Left forelimb (tissue), 1 donor: ENCODE data around the gene SLC6A12.
"Not testable (repeated sequence)": the region's sequence is repeated elsewhere in the genome, so short reads cannot be mapped to it uniquely, and the experiment has no call there.

ENCODE experiments used
- DNase-seq: peaks from one replicate; pipeline ENCODE4 v3.0.0-alpha.2; 2018; ENCODE audit warnings: low spot score

Gene SLC6A12

DNA sequence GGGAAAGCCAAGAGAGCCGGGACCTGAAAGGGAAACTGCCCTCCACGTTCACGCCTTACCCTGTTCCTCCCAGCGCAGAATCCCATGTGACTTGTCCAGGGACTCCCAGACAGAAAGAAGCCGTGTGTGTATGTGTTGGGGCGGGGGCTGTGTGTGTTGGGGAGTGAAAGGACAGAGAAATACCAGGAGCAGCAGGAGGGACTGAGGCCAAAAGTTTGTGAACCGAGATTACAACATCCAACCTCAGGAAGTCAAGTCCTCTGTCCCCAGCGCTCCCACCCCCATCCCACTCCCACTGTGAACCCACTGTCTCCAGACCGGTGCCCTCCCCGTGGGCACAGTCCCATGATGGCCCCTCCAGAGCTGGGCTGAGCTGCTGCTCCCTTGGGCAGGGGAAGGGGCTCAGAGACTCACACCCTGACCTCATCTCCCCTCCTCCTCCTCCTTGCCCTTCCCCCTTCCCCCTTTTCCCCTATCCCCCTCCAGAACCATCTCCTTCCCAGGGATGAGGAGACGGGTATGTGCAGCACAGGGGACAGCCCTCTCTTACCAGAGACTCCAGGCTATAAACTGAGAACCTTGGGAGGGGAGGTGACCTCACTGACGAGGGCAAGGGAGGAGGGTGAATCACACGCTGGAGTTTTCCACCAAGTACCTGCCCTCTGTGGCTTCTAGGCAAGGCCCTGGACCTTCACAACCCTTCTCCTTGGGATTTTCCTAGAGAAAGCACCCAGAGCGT is at the start of gene SLC6A12:
TSS of gene SLC6A12 (minus strand) at position 155 of the 739 bp plus-strand sequence. CDS start 4,171 bp downstream, outside the sequence.
- DNase-seq: no peak

DNA sequence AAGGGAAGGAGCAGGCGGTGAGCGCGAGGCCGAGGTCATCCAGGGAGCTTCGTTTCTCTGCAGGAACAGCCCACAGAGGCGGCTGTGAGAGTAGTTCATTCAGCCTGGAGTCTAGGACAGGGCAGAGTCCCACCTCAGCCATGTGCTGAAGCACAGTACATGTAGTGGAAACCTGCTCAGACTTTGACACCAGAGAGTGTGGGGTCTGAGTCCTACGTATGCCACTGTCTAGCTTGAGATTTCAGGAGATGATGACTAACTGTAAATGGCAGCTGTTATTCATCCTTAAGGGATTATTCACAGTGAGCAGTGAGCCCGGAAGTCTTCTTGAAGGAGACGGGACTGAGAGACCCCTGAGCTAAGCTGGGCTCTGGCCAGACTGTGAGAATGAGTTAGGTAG is 49.6 kb upstream of the SLC6A12 start:
- no peak for DNase-seq

DNA sequence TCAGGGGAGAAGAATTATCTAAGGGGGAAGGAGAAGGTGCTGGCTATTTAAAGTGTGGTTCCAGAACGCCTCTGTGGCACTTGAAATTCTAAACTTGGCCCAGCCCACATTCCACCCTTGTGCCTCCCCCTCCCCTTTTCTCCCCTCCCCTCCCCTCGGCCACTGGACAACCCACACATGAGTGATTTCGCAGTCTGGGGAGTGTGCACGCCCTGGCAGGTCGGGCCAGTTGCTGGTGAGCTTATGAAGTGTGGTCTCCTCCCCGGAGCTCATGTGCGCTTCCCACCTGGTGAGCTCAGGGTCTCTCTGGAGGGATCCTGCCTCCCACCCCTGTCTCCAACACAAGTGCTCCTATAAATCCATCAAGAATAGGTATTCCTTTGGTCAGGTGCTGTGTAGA is 48.9 kb upstream of the SLC6A12 start, which contains the start of gene SLC6A13:
TSS of gene SLC6A13 (minus strand) at position 20 of the 400 bp plus-strand sequence. CDS start 2,784 bp downstream, outside the sequence.
- no peak for DNase-seq

DNA sequence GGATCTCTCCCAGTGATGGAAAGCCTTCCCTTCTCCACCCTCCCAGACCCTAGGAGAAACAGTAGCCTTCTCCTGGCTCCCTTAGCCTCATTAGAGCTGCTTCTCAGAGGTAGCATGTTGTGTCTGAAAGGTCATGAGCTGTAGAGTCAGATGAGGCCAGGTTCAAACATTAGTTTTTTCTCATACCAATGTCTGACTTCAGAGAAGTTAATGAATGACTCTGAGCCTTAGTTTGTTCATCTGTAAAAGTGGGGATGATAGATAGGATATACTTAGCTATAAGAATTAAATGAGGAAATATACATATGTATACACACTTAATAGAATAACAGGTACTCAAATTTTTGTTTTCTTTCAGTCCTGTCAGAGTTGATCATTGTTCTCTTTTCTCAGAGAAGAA is 48.2 kb upstream of the SLC6A12 start:
- no peak for DNase-seq

DNA sequence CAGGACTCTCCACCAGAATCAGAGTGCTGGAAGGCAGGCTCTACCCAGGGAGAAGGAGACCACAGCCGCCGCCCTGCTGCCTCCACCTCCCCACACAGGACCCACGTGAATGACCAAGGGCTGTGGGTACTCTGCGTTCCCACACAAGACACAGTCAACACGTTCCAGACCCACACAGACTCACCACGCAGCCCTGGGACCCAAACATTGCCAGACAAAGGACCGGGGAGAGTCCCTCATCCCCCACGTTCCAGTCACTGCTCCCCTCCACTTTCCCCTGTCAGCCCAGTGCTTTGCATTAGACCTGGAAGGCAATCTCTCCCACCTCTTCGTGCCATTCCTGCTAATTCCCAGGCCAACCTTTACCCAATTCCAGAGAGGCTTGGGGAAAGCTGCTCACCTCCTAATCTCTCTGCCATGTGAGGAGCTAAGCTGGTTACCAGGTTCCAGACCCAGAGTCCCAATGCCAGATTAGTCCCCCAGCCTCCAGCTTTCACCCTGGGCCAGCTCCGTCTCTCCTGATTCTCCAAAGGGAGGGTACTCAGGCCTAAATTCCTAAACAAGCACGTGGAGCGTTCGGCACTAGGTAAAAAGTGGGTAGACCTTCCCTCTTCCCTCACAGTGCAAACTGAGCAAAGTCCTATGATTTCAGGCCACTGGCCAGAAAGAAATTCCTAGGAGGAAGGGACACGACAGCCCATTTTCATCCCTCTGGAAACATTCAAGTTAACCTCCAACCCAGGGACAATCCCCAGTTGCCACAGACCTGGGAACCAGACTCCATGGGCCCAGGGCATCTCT is 43.8 kb upstream of the SLC6A12 start:
- DNase-seq: no peak

DNA sequence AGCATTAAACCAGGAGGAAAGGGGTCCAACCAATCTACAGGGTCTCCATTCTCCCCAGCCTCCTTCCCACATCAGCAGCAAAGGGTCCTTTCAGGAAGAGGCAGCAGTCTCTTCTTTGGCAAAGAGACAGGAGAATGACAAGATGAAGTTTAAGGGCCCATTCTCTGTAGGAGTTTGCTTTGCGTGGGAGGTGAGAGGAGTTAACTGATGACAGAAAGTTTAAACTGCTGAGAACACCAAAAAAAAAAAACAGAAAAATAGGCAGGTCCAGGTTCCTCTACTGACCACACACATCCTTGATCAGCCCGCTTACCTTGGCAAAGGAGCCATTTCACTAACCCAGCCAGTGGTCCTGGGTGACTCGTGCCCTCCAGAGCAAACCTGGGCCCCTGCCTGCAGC is 43.0 kb upstream of the SLC6A12 start:
- DNase-seq: no peak

DNA sequence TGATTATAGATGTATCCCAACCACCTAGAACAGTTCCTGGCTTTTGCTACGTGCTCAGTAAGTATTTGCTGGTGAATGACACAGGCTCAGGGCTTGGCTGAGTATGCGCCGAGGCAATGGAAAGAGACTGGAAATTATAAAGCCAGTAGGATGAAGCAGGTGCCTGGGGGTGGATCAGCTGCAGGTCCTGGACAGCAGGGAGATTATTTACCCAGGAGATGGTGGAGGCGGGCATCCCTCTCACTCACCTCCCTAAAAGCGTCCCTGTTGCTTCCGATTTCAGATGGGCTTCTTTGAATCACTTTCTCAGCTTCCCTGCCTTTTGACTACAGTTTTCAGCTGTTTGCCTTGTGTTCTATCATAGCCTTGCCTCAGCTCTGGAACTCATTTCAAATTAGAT is 42.3 kb upstream of the SLC6A12 start:
- no peak for DNase-seq

DNA sequence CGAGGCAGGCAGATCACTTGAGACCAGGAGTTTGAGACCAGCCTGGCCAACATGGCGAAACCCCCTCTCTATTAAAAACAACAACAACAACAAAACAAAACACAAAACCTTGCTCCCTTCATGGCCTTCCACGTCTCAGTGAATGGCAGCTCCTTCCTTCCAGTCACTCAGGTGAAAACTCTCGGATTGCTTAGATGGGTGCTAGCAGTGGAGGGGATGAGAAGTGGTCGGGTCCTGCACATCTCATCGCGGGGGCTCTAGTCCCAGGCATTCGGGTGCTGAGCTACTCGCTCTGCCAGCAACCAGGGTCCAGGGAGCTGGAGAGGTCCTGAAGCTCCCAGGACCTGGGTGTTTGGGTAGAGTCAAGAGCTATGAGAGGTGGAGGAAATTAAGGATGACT is 41.0 kb upstream of the SLC6A12 start:
- DNase-seq: no peak

DNA sequence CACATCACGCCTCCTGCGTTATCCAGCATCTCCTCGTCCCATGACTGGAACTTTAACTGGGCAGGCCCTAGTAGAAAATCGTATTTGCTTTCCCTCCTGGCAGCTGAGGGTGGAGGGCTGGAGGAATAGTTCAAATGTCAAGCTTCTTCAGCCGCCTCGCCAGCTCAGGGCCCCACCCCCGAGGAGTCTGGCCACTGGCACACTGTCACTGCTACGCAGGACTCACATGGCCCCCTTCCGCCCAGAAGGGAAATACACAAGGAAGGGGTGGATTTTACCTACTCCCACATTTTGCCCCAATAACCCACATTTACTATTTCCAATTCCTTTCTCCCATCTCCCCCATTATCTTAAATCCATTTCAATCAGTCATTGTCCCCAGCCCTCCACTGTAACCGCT is 40.1 kb upstream of the SLC6A12 start:
- DNase-seq: no peak

DNA sequence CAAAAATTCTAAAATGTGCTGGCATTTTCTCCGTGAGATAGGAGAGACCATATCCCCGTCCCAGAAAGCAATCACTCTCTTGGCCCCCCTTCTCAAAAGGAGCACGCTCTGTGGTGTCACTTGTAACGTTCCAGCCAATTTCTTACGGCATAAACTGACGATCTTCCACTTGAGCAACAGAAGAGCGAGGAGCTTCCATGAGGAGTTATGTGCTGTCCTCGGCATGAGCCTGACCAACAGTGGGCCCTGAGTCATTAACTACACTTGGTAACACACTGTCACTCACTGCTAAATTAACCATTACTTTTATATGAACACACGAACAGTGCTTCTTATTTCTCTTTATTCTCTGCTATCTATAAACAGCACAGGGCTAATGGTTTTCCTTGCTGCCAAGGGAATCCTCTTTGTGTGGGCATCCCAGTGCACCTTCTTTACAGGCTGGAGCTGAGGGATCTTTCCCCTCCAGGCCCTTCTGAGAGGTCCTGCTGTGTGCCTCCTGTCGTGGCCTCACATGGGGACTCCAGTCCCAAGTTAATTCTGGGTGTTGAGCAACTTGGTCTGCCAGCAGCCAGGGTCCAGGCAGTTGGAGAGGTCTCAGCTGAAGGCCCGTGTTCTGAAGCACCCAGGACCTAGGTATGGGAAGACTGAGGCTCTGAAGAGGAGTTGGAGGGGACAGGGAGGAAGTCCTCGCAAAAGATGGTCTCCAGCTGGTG is 39.3 kb upstream of the SLC6A12 start:
- no peak for DNase-seq

DNA sequence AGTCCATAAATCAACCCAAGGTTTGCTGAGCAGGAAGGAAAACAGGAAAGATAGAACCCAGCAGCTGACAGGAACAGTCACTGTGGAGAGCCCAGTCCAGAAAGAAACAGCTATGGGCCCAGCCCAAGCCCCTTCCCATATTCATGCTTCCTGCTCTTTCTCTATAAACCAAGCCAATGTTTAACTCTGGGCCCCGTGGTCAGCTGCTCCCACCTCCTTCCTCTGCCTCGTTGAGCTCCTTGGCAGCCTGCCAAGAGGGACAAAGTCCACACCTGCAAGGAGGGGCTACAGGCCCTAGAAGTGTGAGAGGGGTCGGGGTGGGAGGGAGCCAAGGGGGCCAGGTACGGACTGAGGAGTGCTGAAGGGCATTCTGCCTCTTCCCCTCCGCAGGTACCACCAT is 38.7 kb upstream of the SLC6A12 start:
- DNase-seq: no peak

DNA sequence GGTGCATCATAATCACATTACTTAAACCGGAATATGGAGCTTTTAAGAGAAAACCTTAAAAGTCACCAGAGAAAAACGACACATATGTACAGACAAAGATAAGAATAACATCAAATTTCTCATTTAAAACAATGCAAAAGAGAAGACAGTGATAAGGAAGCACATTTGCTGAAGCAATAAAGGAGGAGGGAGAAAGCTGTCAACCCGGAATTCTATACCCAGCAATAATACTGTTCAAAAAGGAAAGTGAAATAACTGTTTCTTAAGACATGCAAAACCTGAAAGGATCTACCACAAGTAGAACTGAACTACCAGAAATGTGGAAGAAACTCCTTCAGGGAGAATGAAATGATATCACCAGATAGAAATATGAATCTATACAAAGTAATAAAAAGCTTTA is 33.3 kb upstream of the SLC6A12 start:
- DNase-seq: no peak

DNA sequence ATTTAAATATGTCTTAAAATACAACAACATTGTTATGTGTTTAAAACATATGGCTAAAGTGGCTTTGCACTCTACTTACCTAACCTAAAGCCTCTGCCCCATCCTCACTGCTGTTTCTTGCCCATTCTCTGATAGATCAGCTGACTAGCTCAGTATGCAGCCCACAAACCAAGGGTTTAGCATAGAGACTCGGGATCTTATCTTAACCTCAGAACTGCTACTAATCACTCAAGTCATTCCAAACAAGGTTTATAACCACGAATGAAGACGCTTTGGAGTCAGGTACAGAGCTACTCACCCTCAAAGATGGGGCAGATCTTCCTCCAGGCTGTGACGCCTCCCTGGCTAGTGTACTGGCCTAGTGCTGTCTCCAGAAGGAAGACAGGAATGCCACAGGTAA is 29.4 kb upstream of the SLC6A12 start:
- no peak for DNase-seq

DNA sequence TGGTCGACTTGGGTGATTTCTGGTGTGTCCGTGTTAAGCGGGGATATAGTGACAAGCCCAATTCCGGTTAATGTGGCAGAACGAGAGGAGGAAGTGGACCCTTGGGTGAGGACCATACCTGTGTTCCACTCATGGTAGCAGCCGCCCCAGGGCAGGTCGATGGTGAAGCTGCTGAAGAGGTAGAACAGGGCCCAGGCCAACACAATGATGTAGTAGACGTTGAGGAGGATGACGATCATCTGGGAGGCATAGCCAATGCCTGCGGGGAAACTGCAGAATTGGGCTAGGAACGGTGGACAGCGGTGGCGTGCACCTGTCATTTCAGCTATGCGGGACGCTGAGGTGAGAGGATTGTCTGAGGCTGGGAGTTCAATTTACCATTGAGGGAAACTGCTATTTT is 28.5 kb upstream of the SLC6A12 start:
- no peak for DNase-seq

DNA sequence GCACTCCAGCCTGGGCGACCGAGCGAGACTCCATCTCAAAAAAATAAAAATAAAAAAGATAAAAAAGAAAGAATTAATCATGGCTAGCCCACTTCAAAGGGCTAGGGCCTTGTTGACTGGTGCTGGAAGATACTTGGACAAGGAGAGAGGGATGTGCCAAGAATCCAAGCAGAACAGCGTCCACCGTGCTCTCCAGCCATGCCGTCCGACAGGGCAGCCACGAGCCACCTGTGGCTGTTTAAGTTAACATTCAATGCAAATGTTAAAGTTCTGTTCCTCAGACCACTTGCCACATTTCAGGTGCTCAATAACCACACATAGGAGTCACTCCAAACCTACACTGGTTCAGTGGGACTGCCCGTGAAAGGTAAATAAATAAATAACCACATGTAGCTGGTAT is 27.3 kb upstream of the SLC6A12 start:
- DNase-seq: no peak

DNA sequence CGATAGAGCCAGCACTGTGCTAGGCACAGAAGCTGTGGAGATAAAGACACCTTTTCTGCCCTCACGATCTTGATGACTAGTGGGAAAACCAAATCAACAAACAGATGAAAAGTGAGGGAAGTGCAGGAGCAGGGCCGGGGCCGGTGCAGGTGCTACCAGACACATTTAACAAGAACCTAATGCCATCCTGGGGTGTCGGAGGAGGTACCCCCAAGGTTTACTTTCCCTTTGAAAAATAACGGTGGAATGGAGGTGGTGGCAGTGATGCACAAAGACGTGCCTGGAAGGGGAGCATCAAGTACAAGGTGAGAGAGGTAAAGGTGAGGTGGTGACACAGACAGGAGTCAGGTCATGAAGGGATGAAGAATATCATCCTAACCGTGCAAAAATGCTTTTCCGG is 26.6 kb upstream of the SLC6A12 start:
- DNase-seq: no peak

DNA sequence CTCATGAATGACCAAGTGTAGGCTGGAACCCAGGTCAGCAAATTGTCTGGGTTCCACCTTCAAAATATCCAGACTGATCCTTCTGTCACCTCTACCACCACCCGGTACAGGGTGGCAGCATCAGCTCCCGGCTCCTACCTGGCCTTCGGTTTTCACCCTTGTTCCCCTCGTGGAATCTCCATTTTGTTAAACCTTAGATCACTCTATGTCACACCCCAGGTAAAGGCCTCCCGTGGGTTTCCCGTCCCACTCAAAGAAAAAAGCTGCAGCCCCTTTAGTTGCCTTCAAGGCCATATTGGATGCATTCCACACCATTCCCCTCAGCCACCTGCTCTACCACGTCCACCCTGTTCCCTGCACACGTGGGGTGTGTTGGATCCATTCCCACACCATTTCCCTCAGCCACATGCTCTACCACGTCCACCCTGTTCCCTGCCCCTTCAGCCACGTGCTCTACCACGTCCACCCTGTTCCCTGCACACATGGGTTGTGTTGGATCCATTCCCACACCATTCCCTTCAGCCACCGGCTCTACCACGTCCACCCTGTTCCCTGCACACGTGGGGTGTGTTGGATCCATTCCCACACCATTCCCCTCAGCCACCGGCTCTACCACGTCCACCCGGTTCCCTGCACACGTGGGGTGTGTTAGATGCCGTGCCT is 24.9 kb upstream of the SLC6A12 start:
- DNase-seq: no peak

DNA sequence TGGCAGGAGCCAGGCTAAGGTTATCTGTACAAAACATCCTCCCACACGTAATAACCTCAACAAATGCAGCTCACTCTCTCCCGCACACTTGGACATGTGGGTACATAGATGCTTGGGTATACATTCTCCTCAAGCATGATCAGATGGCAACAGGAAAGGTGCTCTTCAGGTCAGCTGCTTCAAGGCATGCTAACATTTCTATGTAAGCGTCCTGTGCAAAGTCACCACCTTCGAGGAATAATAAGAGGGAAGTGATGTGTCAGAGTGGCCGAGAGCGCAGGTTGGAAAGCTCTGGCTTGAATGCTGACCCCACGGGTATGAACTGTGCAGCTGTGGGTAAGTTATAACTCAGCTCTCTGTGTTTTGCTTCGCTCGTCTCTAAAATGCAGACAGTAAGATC is 24.2 kb upstream of the SLC6A12 start:
- no peak for DNase-seq

DNA sequence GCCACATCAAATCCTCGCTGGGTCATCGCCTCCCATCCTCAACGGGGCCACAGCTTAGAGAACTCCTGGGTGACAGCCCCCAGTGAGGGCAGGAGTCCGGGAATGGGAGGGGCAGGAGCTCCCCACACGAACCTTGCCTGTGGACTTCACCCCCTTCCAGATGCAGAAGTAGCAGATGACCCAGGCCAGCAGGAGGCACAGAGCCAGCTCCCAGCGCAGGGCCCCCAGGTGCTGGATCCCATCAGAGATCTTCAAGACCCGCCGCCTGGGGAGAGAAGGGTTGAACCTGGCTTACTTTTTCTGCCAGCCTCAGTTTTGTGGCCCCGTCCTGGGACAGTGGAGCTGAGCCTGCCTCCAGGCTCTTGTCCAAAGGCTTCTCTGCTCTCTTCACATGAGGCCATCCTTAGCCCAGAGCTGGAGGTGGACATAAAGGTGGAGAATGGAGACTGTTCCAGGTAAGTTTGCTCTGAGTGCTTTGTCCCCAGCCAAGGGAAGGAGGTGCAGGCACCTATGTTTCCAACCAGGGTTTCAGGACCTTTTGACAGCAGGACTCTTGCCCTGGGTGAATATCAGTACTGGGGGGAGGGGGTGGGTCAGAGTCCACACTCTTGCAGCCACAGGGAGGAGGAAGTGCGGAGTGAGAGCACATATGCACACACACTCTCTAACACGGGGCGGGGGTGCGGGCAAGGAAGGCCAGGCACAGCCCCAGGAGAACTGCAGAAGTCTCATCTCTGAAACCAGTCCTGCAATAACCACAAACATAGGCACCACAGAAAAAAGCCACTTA is 23.3 kb upstream of the SLC6A12 start:
- no peak for DNase-seq

DNA sequence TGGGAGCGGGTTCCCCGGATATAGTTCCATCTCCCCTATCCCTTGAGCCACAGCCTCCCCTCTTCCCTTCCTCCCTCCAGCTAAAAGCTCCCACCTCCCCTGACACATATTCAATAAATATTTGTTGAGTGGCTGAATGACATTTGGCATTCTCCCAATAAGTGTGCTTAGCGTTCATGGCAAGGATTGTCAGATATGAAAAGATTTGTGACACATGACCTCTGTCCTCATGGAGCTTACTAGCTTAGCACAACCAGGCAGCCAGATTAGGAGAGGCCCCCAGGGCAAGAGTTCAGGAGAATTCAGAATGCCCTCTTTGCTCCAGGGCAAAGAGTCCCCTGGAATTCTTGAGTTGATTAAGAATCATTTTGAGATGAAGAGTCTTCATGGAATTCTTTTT is 22.5 kb upstream of the SLC6A12 start:
- DNase-seq: no peak

DNA sequence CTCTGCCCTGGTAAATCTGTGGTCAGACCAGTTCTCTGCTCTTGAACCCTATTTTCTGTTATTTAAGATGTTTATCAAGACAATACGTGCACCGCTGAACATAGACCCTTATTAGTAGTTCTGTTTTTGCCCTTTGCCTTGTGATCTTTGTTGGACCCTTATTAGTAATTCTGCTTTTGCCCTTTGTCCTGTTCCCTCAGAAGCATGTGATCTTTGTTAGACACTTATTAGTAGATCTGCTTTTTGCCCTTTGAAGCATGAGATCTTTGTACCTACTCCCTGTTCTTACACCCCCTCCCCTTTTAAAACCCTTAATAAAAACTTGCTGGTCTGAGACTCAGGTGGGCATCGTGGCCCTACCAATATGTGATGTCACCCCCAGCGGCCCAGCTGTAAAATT is 22.0 kb upstream of the SLC6A12 start:
- DNase-seq: not testable (repeated sequence)
